ENCODE data around the gene SUPT7L.

GRCh38 chr2:27681841-27682240 is 18.4 kb upstream of the SUPT7L start:
- no peak for TF ChIP-seq CTCF (IDR thresholded peaks at IDR 0.05; ENCODE audit: low read length)
- no peak for TF ChIP-seq EZH2 (IDR thresholded peaks at IDR 0.05; ENCODE audit: borderline replicate concordance, low read length)
